Measurements from ENCODE around the gene PFN2. TPM values are rescaled to one million over a fixed set of nuclear protein-coding genes. Genes with fewer than 3 reads are reported as not detected.

PFN2 gene
- polyA plus RNA-seq, 3 donors, result not detected

DNA sequence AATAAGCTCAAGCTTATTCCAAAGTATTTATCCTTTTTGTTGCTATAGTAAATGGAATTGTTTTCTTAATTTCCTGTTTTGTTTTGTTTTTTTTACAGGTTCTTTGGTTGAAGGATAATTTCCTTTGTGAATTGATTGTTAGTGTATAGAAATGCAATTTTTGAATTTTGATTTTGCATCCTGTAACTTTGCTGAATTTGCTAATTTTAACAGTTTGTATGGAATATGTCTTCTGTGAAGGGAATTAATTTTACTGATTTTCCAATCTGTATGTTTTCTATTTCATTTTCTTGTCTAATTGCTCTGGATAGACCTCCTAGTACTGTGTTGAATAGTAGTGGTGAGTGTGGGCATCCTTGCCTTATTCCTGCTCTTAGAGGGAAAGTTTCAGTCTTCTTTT is 28.3 kb downstream of the PFN2 start:
- no peak for DNase-seq
- no peak overlapping the region for H3K27ac ChIP-seq (ENCODE audit: low read depth in 1 of 2, low read length in 2 of 2)
- no peak overlapping the region for H3K4me2 ChIP-seq (replicated peaks; ENCODE audit: extremely low read depth, low read length, poor library complexity, severe bottlenecking)
- H3K4me1 Mint-ChIP-seq, result peaks cover 20% of the 10 kb centered on the region
- H3K27ac Mint-ChIP-seq, result no peak overlapping the region
- TF ChIP-seq, protein P1, sequence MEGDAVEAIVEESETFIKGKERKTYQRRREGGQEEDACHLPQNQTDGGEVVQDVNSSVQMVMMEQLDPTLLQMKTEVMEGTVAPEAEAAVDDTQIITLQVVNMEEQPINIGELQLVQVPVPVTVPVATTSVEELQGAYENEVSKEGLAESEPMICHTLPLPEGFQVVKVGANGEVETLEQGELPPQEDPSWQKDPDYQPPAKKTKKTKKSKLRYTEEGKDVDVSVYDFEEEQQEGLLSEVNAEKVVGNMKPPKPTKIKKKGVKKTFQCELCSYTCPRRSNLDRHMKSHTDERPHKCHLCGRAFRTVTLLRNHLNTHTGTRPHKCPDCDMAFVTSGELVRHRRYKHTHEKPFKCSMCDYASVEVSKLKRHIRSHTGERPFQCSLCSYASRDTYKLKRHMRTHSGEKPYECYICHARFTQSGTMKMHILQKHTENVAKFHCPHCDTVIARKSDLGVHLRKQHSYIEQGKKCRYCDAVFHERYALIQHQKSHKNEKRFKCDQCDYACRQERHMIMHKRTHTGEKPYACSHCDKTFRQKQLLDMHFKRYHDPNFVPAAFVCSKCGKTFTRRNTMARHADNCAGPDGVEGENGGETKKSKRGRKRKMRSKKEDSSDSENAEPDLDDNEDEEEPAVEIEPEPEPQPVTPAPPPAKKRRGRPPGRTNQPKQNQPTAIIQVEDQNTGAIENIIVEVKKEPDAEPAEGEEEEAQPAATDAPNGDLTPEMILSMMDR (IDR thresholded peaks at IDR 0.05), result no peak
- H2AFZ ChIP-seq (ENCODE audit: insufficient read depth, low read depth, low read length, poor library complexity, severe bottlenecking), result no peak overlapping the region
- H3K36me3 ChIP-seq (replicated peaks in 1 of 2; ENCODE audit: control insufficient read depth in 1 of 2, insufficient read depth in 2 of 2, low read length in 2 of 2), result peaks cover 13 to 55% of the 10 kb centered on the region in 2 donors
- intact Hi-C loops (cut with micrococcal nuclease), result no loop called here
- peaks cover 67 to 74% of the 10 kb centered on the region in 2 donors for H3K36me3 Mint-ChIP-seq
- peaks cover 0 to 17% (median 10%) of the 10 kb centered on the region in 7 donors for H3K9me3 Mint-ChIP-seq
- no peak overlapping the region for H3K4me3 ChIP-seq (replicated peaks in 1 of 3; ENCODE audit: low read depth in 2 of 3, low read length in 3 of 3)
- H3K27me3 ChIP-seq (ENCODE audit: control insufficient read depth in 2 of 2, insufficient read depth in 2 of 2, low read length in 2 of 2), result no peaks in the 10 kb centered on the region
- peaks cover 18% of the 10 kb centered on the region for H3K79me2 ChIP-seq (ENCODE audit: insufficient read depth, low read length)
- H3K4me1 ChIP-seq (ENCODE audit: control insufficient read depth in 1 of 2, insufficient read depth in 2 of 2, low read length in 2 of 2), result peaks cover 0 to 10% of the 10 kb centered on the region in 2 donors
- no peak overlapping the region for H3K4me3 Mint-ChIP-seq
- H3K9me3 ChIP-seq (replicated peaks in 1 of 2; ENCODE audit: control insufficient read depth in 1 of 2, insufficient read depth in 1 of 2, low read length in 2 of 2), result peaks cover 0 to 3% of the 10 kb centered on the region in 2 donors
- H3K9ac ChIP-seq (ENCODE audit: insufficient read depth, low read length, poor library complexity, severe bottlenecking), result no peak overlapping the region
- no peaks in the 10 kb centered on the region for H3K27me3 Mint-ChIP-seq (ENCODE audit: low read depth in 3 of 3)
- peaks cover 91% of the 10 kb centered on the region for H4K20me1 ChIP-seq (ENCODE audit: insufficient read depth, low read length)

DNA sequence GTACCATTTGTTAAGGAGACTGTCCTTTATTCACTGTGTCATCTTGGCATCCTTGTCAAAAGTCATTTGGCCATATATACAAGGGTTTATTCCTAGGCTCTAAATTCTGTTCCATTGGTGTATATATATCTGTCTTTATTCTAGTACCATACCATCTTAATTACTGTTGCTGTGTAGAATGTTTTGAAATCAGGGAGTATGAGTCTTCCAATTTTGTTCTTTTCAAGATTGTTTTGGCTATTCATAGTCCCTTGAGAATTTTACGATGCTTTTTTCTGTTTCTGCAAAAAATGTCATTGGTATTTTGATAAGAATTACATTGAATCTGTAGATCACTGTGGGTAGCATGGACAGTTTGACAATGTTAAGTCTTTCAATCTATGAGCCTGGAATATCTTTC is 28.7 kb downstream of the PFN2 start:
- no peak for DNase-seq
- H3K36me3 Mint-ChIP-seq, result peaks cover 70 to 75% of the 10 kb centered on the region in 2 donors
- Histone ChIP-seq H3K36me3 (replicated peaks in 1 of 2; ENCODE audit: control insufficient read depth in 1 of 2, insufficient read depth in 2 of 2, low read length in 2 of 2) (peaks cover 13 to 55% of the 10 kb centered on the region in 2 donors), H3K27me3 (ENCODE audit: control insufficient read depth in 2 of 2, insufficient read depth in 2 of 2, low read length in 2 of 2) (no peaks in the 10 kb centered on the region), H3K4me2 (replicated peaks; ENCODE audit: extremely low read depth, low read length, poor library complexity, severe bottlenecking) (no peak overlapping the region), H3K9ac (ENCODE audit: insufficient read depth, low read length, poor library complexity, severe bottlenecking) (no peak overlapping the region), H3K79me2 (ENCODE audit: insufficient read depth, low read length) (peaks cover 14% of the 10 kb centered on the region), H3K27ac (ENCODE audit: low read depth in 1 of 2, low read length in 2 of 2) (no peak overlapping the region), H3K4me1 (ENCODE audit: control insufficient read depth in 1 of 2, insufficient read depth in 2 of 2, low read length in 2 of 2) (peaks cover 0 to 5% of the 10 kb centered on the region in 2 donors), H3K4me3 (replicated peaks in 1 of 3; ENCODE audit: low read depth in 2 of 3, low read length in 3 of 3) (no peak overlapping the region), H2AFZ (ENCODE audit: insufficient read depth, low read depth, low read length, poor library complexity, severe bottlenecking) (no peak overlapping the region), H3K9me3 (replicated peaks in 1 of 2; ENCODE audit: control insufficient read depth in 1 of 2, insufficient read depth in 1 of 2, low read length in 2 of 2) (no peaks in the 10 kb centered on the region), H4K20me1 (ENCODE audit: insufficient read depth, low read length) (peaks cover 91% of the 10 kb centered on the region)
- no peak overlapping the region for H3K4me3 Mint-ChIP-seq
- H3K27ac Mint-ChIP-seq, result no peak overlapping the region
- no peaks in the 10 kb centered on the region for H3K27me3 Mint-ChIP-seq (ENCODE audit: low read depth in 3 of 3)
- peaks cover 15% of the 10 kb centered on the region for H3K4me1 Mint-ChIP-seq
- H3K9me3 Mint-ChIP-seq, result peaks cover 0 to 15% (median 10%) of the 10 kb centered on the region in 7 donors
- WGBS (ENCODE audit: insufficient coverage), result no CpG with 5 or more reads among the region's 1 CpG
- intact Hi-C loops (cut with micrococcal nuclease), result no loop called here
- TF ChIP-seq, protein P1 (IDR thresholded peaks at IDR 0.05), result no peak
